NCI-H82 treated with DMSO at 0.1 percent for 48 hours (cell line): Measurements from ENCODE around the gene GOLGA6B.
"Not testable (repeated sequence)": the region's sequence is repeated elsewhere in the genome, so short reads cannot be mapped to it uniquely, and the experiment has no call there.

Experiments used
- DNase-seq: peaks from one replicate; lab custom pipeline; 2025; ENCODE audit not compliant: unreplicated experiment; lab: John Stamatoyannopoulos, UW

GOLGA6B gene

GRCh38 chr15:72661081-72661480, 6.6 kb downstream of the GOLGA6B start:
- not testable (repeated sequence) for DNase-seq

- not testable (repeated sequence) for DNase-seq
Measured at GRCh38 chr15:72663931-72664330, 9.4 kb downstream of the GOLGA6B start.

GRCh38 chr15:72665706-72666105, 11.2 kb downstream of the GOLGA6B start:
- not testable (repeated sequence) for DNase-seq

- DNase-seq, result not testable (repeated sequence)
Measured at GRCh38 chr15:72669803-72670202, 15.3 kb downstream of the GOLGA6B start.

DNA sequence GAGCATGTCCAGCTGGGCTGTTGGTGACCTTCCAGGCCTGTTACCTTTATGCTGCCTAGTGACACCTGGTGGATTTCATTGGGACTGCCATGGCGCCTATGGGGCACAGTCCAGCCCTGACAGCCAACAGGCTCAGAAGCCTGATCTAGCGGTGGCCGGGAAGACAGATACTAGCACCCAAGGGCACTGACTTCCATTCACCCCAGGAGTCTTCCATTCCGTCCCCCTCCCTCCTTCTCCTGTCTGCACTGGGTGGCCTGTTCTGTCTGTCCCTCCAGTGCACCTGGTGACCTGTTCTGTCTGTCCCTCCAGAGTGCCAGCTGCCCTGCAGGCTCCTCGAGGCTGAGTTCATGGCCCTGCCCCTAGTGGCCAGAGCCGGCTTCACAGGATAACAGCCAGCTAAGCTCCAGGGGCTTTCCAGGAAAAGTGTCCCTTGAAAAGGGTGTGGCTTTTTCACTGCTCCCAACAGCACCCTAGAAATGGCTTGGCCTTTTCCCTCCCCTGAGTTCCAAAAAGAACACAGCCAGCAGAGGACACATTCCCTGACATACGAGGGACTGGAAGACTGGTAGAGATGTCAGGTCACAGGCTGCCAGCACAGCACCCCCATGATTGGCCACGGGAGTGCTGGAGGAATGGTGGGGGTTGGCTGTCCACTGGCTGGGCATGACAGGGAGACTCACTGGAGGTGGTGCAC, 16.3 kb downstream of the GOLGA6B start:
- DNase-seq, result not testable (repeated sequence)

DNA sequence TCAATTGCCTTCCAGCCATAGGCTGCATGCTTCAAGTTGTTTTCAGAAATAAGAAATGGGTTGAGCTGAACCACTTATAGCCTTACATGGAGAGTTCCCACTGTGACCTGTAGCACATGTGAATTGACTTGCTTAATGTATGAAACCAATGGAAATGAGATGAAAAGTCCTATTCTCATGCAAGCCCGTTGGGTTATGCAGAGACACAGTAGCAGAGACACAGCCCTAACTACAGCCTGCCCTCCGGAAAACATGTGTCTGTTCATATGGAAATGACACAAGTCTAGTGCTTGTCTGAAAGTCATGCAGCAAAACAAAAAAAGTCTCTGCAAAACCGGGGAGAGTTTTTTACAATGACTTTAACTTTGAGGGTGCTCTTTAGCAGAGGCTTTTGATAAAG, 17.0 kb downstream of the GOLGA6B start:
- DNase-seq, result no peak

- no peak for DNase-seq
Measured at GRCh38 chr15:72676838-72677237, 22.3 kb downstream of the GOLGA6B start.

DNA sequence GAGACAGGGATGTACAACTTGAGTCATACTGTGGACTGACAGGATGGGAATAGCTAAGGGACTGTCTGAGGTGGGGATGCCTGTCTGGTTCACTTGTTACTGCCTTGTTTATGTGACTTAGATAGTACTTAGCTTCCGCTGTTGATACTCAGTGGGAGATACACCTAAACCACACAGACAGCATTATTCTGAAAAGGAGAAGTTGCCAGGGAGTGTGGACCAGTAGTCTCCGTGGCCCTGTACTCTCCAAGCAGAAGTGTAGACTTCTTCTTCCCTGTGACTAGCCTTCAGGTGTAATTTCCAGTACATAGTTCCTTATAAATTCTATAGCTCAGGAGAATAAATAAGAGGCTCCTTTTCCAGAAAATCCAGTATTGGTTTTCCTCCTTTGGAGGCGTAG, 26.4 kb downstream of the GOLGA6B start:
- DNase-seq, result no peak

DNA sequence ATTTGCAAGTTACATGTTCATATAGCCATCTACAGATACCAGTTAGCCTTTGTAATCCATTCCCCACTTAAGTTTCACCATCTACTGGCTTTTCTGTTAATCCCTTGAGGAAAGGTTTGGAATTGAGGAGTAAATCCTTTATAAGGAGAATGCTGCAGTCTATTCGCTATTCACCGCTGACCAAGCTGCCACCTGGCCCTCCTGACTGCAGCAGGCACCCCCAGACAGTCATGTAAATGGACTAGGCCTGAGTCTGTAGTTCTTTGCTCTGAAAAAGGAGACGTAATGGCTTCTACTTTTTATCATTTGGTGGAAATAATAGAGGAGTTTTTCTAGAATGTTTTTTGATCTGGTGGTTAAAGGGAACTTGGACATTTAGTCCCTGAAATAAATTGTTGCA, 28.3 kb downstream of the GOLGA6B start:
- DNase-seq, result no peak

- no peak for DNase-seq
Measured at GRCh38 chr15:72685301-72685924, 30.9 kb downstream of the GOLGA6B start.

- DNase-seq, result no peak
Measured at GRCh38 chr15:72685925-72686794, 31.7 kb downstream of the GOLGA6B start, which contains the start of the genes BBS4 and HIGD2B. Gene BBS4, plus strand, starts transcription at chr15:72686207. Its CDS starts 21 bp downstream, at chr15:72686228. Gene HIGD2B, minus strand, starts transcription at chr15:72686182. Its CDS starts 9,808 bp downstream, at chr15:72676374.

DNA sequence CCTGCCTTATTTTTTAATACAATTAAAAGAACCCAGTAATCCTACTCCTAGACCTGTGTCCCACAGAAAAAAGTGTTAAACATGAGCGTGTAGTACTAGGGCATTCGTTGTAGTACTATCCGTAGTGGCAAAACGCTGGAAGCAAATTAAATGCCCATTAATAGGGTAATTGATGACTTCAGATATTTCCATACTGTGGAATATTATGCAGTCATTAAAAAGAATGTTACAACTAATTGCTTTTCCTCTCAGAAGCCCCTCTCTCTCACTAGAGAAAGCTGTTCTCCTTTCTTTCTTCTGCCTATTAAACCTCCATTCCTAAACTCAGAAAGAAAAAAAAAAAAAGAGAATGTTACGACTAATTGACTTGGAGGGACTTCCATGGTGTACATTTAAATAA, 34.2 kb downstream of the GOLGA6B start:
- no peak for DNase-seq

- DNase-seq, result no peak
Measured at GRCh38 chr15:72690938-72691337, 36.4 kb downstream of the GOLGA6B start.

- no peak for DNase-seq
Measured at GRCh38 chr15:72698938-72699337, 44.4 kb downstream of the GOLGA6B start.

DNA sequence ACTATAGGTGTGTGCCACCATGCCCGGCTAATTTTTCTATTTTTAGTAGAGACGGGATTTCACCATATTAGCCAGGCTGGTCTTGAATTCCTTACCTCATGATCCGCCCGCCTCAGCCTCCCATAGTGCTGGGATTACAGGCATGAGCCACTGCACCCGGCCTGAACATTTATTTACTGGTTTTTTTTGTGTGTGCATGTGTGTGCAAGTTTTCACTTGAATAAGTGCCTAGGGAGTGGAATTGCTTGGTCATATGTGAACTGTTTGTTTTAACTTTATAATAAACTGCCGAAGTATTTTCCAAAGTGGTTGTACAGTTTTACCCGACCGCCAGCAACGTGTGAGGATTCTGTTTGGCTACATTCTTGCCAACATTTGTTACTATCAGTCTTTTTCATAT, 45.6 kb downstream of the GOLGA6B start:
- no peak for DNase-seq

- DNase-seq, result no peak
Measured at GRCh38 chr15:72706266-72706665, 51.8 kb downstream of the GOLGA6B start.

DNA sequence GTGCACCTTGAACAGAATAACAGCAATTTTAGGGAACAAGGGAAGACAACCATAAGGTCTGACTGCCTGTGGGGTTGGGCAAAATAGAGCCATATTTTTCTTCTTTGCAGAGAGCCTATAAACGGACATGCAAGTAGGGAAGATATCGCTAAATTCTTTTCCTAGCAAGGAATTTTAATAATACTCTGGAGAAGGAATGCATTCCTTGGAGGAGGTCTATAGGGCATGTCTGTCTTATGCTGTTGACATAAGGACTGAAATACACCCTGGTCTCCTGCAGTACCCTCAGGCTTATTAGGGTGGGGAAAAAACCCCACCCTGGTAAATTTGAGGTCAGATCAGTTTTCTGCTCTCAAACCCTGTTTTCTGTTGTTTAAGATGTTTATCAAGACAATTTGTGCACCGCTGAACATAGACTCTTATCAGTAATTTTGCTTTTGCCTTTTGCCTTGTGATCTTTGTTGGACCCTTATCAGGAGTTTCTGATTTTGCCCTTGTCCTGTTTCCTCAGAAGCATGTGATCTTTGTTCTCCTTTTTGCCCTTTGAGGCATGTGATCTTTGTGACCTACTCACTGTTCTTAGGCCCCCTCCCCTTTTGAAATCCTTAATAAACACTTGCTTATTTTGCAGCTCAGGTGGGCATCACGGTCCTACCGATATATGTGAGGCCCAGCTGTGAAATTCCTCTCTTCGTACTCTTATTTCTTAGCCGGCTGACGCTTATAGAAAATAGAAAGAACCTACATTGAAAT, 54.2 kb downstream of the GOLGA6B start:
- not testable (repeated sequence) for DNase-seq
